Measurements from ENCODE around the gene RIC8B. TPM values are rescaled to one million over a fixed set of nuclear protein-coding genes. Genes with fewer than 3 reads are reported as not detected.

RIC8B gene
- total and polyA plus RNA-seq, 2 of the 8 experiments (the other 6 are each of a cell fraction or from before 2014, with no cell fraction given) = 8.2 to 25.3 TPM

GRCh38 chr12:106782619-106783018 is 8.1 kb downstream of the RIC8B start (continued):
- no peak for TF ChIP-seq E2F6 (IDR thresholded peaks at IDR 0.05)
- no peak for TF ChIP-seq POLR2AphosphoS5 (IDR thresholded peaks at IDR 0.05; ENCODE audit: low read depth, low read length)
- TF ChIP-seq CHD2 (IDR thresholded peaks at IDR 0.05; ENCODE audit: low read length) = no peak
